DND-41 (cell line): ENCODE data around the gene RSPH6A.

Experiments used
- ATAC-seq: fragments of 200-7000 bp; cut with Tn5 transposase; 3 replicates; pipeline ENCODE4 v1.9.1; 2021; ENCODE audit warnings: low read depth; ENCODE audit not compliant: insufficient read depth
- DNase-seq: peaks from one replicate; pipeline ENCODE4 v3.0.0-alpha.2; 2020
- H2AFZ ChIP-seq: 2 replicates; pipeline ENCODE4 v1.6.0; 2012; ENCODE audit warnings: low read depth, low read length
- H3K27ac ChIP-seq: 2 replicates; pipeline ENCODE4 v1.5.1; 2012; ENCODE audit warnings: low read length, inconsistent platforms
- H3K27me3 ChIP-seq: fragments of 200-600 bp; sonication (generic); 2 replicates; pipeline ENCODE4 v1.6.0; 2012; ENCODE audit warnings: low read length, mild to moderate bottlenecking, inconsistent platforms; ENCODE audit not compliant: insufficient read depth, poor library complexity
- H3K36me3 ChIP-seq: 2 replicates; pipeline ENCODE4 v1.5.1; 2012; ENCODE audit warnings: low read length, inconsistent platforms; ENCODE audit not compliant: insufficient read depth
- H3K4me1 ChIP-seq: 2 replicates; pipeline ENCODE4 v1.5.1; 2012; ENCODE audit warnings: mild to moderate bottlenecking, low read length; ENCODE audit not compliant: insufficient read depth
- H3K4me2 ChIP-seq: 2 replicates; pipeline ENCODE4 v1.6.0; 2012; ENCODE audit warnings: mild to moderate bottlenecking, moderate library complexity, low read length, inconsistent platforms; ENCODE audit not compliant: insufficient read depth
- H3K4me3 ChIP-seq, 2 experiments: fragments of 200-600 bp in 1 of 2; shearing (Covaris generic) in 1 of 2; 2 replicates each; pipeline ENCODE4 v1.5.1; 2012 to 2016; ENCODE audit warnings: inconsistent platforms in 2 of 2, low read length in 2 of 2, mild to moderate bottlenecking in 2 of 2, low read depth in 1 of 2, moderate library complexity in 1 of 2
- H3K79me2 ChIP-seq: 2 replicates; pipeline ENCODE4 v1.6.0; 2012; ENCODE audit warnings: low read length, inconsistent platforms; ENCODE audit not compliant: insufficient read depth
- H3K9ac ChIP-seq: 2 replicates; pipeline ENCODE4 v1.6.0; 2012; ENCODE audit warnings: low read depth, mild to moderate bottlenecking, inconsistent platforms, low read length, moderate library complexity
- H3K9me3 ChIP-seq: 2 replicates; pipeline ENCODE4 v1.5.1; 2012; ENCODE audit warnings: low read length, moderate library complexity, mild to moderate bottlenecking, inconsistent platforms; ENCODE audit not compliant: insufficient read depth, severe bottlenecking
- H4K20me1 ChIP-seq: 2 replicates; pipeline ENCODE4 v1.6.0; 2012; ENCODE audit warnings: low read length; ENCODE audit not compliant: insufficient read depth
- EZH2 ChIP-seq: IDR thresholded peaks from 3 replicates; pipeline ENCODE4 v1.6.1; 2012; ENCODE audit warnings: borderline replicate concordance, low read depth, mild to moderate bottlenecking, moderate library complexity, low read length, inconsistent platforms; ENCODE audit not compliant: severe bottlenecking
- TF ChIP-seq, protein P1 (sequence below): IDR thresholded peaks from 2 replicates; pipeline ENCODE4 v1.5.1; 2012; ENCODE audit warnings: borderline replicate concordance, low read length, moderate library complexity, mild to moderate bottlenecking; ENCODE audit not compliant: poor library complexity, severe bottlenecking; ENCODE audit errors: extremely low read depth

RSPH6A gene

DNA sequence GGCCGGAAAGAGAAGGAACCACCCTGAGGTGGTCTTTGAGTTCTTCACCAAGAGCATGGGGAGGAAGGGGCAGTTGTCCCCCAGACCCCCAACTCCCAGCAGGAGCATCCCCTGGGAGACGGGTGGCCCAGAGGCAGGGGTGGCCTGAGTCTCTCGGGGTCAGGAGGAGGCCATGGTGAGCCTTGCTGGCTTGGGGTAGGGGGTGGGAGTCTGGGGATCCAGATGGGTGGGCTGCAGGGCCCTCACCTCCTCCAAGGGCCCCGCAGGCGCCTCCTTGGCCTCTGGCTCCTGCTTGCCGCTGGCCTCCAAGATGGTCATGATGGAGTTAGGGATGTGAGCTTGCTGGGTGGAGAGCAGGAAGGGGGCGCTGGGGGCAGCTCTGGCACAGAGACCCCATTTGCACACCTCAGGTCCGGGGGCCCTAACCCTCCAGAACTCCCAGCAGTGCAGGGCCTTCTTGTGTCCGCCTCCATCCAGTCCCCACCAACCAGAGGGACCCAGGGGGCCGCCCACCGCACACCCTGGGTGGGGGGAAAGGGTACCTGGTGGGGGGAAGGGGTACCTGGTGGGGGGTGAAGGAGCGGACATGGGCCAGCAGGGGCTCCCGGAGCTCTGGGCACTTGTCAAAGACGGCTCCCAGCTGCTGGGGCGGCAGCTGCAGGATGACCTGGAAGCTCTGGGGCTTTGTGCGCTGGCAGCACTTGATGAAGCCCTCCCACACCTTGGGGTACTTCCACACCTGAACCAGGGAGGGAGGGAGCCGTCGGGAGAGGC is 1.3 kb upstream of the RSPH6A start:
- Histone ChIP-seq H2AFZ (no peak overlapping the region), H3K4me2 (no peak overlapping the region), H3K79me2 (no peaks in the 10 kb centered on the region), H3K9ac (no peak overlapping the region), H3K4me3 (no peak overlapping the region), H3K27ac (no peak overlapping the region), H3K27me3 (no peaks in the 10 kb centered on the region), H3K36me3 (peaks cover 50% of the 10 kb centered on the region), H3K9me3 (no peaks in the 10 kb centered on the region), H3K4me1 (peaks cover 6% of the 10 kb centered on the region), H4K20me1 (peaks cover 12% of the 10 kb centered on the region)
- DNase-seq (no peak), ATAC-seq (no peak)
- TF ChIP-seq, protein P1, sequence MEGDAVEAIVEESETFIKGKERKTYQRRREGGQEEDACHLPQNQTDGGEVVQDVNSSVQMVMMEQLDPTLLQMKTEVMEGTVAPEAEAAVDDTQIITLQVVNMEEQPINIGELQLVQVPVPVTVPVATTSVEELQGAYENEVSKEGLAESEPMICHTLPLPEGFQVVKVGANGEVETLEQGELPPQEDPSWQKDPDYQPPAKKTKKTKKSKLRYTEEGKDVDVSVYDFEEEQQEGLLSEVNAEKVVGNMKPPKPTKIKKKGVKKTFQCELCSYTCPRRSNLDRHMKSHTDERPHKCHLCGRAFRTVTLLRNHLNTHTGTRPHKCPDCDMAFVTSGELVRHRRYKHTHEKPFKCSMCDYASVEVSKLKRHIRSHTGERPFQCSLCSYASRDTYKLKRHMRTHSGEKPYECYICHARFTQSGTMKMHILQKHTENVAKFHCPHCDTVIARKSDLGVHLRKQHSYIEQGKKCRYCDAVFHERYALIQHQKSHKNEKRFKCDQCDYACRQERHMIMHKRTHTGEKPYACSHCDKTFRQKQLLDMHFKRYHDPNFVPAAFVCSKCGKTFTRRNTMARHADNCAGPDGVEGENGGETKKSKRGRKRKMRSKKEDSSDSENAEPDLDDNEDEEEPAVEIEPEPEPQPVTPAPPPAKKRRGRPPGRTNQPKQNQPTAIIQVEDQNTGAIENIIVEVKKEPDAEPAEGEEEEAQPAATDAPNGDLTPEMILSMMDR: no peak
- no peak for TF ChIP-seq EZH2

DNA sequence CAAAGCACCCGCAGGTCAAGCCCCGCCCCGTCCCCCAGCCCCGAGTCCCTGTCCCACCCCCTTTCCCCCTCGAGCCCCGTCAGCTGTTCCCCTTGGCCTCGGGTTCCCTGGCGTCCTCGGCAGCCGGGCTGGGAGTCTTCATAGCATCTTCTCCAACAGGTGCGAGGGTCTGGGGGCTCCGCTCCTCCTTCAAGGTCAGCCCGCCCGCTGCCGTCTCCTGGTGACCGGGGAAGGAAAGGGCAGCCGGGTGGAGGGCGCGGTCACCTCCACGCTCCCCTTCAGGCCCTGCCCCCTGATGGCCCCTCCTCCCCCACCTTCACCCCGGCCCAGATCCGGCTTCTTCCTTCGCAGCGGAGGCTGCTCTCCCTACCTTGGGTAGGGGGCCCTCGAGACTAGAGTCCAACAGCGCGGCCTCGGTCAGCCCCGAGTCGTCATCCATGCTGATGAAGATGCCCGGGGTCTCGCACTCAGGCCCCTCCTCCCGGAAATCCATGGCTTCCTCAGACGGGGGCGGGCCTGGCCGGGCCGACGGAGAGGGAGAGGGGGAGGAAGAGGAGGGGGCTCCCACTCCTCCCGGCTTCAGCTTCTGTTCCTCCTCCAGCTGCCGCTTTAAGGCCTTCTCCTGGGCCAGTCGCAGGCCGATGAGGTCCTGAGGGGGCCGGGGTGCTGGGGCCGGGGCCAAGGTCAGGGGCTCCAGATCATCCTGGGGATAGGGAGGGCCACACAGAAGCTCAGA is 541 bp upstream of the RSPH6A start:
- peaks cover 12% of the 10 kb centered on the region for H4K20me1 ChIP-seq
- H3K79me2 ChIP-seq: no peaks in the 10 kb centered on the region
- peaks cover 43% of the 10 kb centered on the region for H3K36me3 ChIP-seq
- H3K4me2 ChIP-seq: no peak overlapping the region
- H3K9me3 ChIP-seq: no peaks in the 10 kb centered on the region
- no peak for ATAC-seq
- H3K4me3 ChIP-seq: no peak overlapping the region
- no peak overlapping the region for H3K27ac ChIP-seq
- peaks cover 9% of the 10 kb centered on the region for H3K4me1 ChIP-seq
- no peak overlapping the region for H2AFZ ChIP-seq
- TF ChIP-seq, protein P1: no peak
- TF ChIP-seq EZH2: no peak
- no peak for DNase-seq
- H3K9ac ChIP-seq: no peak overlapping the region
- no peaks in the 10 kb centered on the region for H3K27me3 ChIP-seq

DNA sequence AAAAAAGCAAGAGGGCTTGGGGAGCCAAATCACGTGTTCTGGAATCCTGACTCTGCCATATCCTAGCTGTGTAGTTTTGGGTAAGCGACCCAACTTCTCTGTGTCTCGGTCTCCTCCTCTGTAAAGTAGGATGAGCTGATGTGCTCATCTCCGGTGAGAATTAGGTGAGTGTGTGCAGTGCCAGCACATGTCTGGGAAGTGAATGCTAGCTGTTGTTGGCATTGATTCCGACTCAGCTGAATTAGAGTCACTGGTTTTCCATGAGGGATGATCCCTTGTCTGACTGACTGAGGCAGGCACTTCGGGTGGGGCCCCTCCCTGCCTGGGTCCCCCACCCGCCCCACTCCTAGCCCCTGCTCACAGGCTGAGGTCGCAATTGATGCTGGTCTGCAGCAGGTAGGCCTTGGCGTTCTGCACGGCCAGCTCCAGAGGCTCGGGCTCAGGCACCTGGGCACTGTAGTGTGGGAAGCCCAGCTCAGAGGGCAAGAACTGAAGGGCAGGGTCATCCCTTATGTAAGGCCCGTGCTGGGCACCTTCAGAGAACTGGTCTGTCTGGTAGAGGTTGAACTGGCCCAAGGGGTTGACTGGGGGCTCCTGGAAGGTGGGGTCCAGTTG is 835 bp downstream of the RSPH6A start:
- no peaks in the 10 kb centered on the region for H3K27me3 ChIP-seq
- TF ChIP-seq, protein P1: no peak
- no peak for TF ChIP-seq EZH2
- no peak overlapping the region for H3K27ac ChIP-seq
- no peak overlapping the region for H3K4me3 ChIP-seq
- H2AFZ ChIP-seq: no peak overlapping the region
- peaks cover 9% of the 10 kb centered on the region; the same call in 1 of the 2 replicates for H4K20me1 ChIP-seq
- DNase-seq (no peak), ATAC-seq (no peak)
- no peaks in the 10 kb centered on the region for H3K79me2 ChIP-seq
- peaks cover 31% of the 10 kb centered on the region for H3K36me3 ChIP-seq
- H3K9ac ChIP-seq: no peak overlapping the region
- H3K4me1 ChIP-seq: peaks cover 23% of the 10 kb centered on the region
- no peak overlapping the region for H3K4me2 ChIP-seq
- no peaks in the 10 kb centered on the region for H3K9me3 ChIP-seq
